ENCODE measurements around the gene SCAMP1. TPM values are rescaled to one million over a fixed set of nuclear protein-coding genes. Genes with fewer than 3 reads are reported as not detected.

SCAMP1 gene
- total and polyA plus RNA-seq, 2 of the 8 experiments (the other 6 are each of a cell fraction or from before 2014, with no cell fraction given), result 18.6 to 55.9 TPM

GRCh38 chr5:78499485-78499884 lies 139.1 kb downstream of the SCAMP1 start:
- H3K56ac ChIP-seq (replicated peaks; ENCODE audit: insufficient read length, low read depth, low read length), result no peak overlapping the region
- H2AK5ac ChIP-seq (ENCODE audit: low read depth, low read length), result no peak overlapping the region
- FAIRE-seq (no peak), DNase-seq (ENCODE audit: low read depth in 1 of 2, low spot score in 2 of 2) (peak in 1 of 2 experiments; percentile 31)
- H3K27ac ChIP-seq (ENCODE audit: low read depth, low read length), result no peak overlapping the region
- no peak overlapping the region for H3K18ac ChIP-seq (ENCODE audit: extremely low read depth, low read length)
- H3K4me2 ChIP-seq (ENCODE audit: insufficient read depth in 1 of 2, low read depth in 2 of 2, low read length in 2 of 2), result no peak overlapping the region
- no peak overlapping the region for H3K9ac ChIP-seq (replicated peaks in 1 of 4; ENCODE audit: extremely low read depth in 1 of 4, low read depth in 3 of 4, low read length in 3 of 4)
- H3K79me1 ChIP-seq (ENCODE audit: low read depth, low read length), result peaks cover 12% of the 10 kb centered on the region
- TF ChIP-seq POU5F1 (IDR thresholded peaks at IDR 0.05; ENCODE audit: low read depth, low read length) (no peak), CEBPB (IDR thresholded peaks at IDR 0.05; ENCODE audit: low read depth, low read length) (0 out of 2 replicates have a peak, but pooled peaks have one; percentile 12), CBX8 (IDR thresholded peaks at IDR 0.05; ENCODE audit: borderline replicate concordance, low read depth, low read length) (no peak), TBP (IDR thresholded peaks at IDR 0.05; ENCODE audit: low read depth, low read length) (no peak), KDM5A (IDR thresholded peaks at IDR 0.05; ENCODE audit: low read length) (no peak)
- no peaks in the 10 kb centered on the region; a peak in 1 of 7 replicates for H3K27me3 ChIP-seq (replicated peaks in 1 of 4; ENCODE audit: control insufficient read depth in 3 of 4, extremely low read depth in 1 of 4, insufficient read depth in 3 of 4, low read length in 3 of 4)
- H4K8ac ChIP-seq (ENCODE audit: extremely low read depth, insufficient read depth, low read length), result no peak overlapping the region
- peaks cover 0 to 3% of the 10 kb centered on the region in 2 experiments for H4K20me1 ChIP-seq (replicated peaks in 1 of 2; ENCODE audit: control insufficient read depth in 1 of 2, insufficient read depth in 2 of 2, low read length in 2 of 2)
- no peaks in the 10 kb centered on the region for H3K9me3 ChIP-seq (ENCODE audit: insufficient read depth in 2 of 2, low read depth in 1 of 2, low read length in 1 of 2)
- H4K91ac ChIP-seq (replicated peaks; ENCODE audit: insufficient read length, low read length), result no peak overlapping the region
- H2BK20ac ChIP-seq (ENCODE audit: low read length), result no peak overlapping the region
- H3K4me3 ChIP-seq (ENCODE audit: extremely low read depth in 1 of 4, insufficient read depth in 2 of 4, low read depth in 3 of 4, low read length in 4 of 4), result no peak overlapping the region
- no peak overlapping the region for H3K14ac ChIP-seq (ENCODE audit: insufficient read length)
- no peak overlapping the region for H2AFZ ChIP-seq (ENCODE audit: low read length)
- no peak overlapping the region for H2BK15ac ChIP-seq (ENCODE audit: low read length)
- H2BK12ac ChIP-seq (ENCODE audit: low read depth, low read length), result no peak overlapping the region
- H2BK5ac ChIP-seq (ENCODE audit: low read depth, low read length), result no peak overlapping the region
- no peak overlapping the region for H2BK120ac ChIP-seq (replicated peaks; ENCODE audit: low read depth, low read length)
- 79% methylated on average over 1 of the region's 1 CpG; no CpG with 5 or more reads in 1 of the 2 experiments for WGBS, 2 experiments (ENCODE audit: extremely low coverage in 1 of 2, insufficient coverage in 1 of 2, insufficient read length in 1 of 2, insufficient replicate concordance in 2 of 2, low coverage in 1 of 2, low lambda C conversion rate in 2 of 2, missing lambda C conversion rate in 1 of 2)
- H3K79me2 ChIP-seq (ENCODE audit: control insufficient read depth in 1 of 2, insufficient read depth in 2 of 2, low read length in 2 of 2), result peaks cover 4 to 70% of the 10 kb centered on the region in 2 experiments
- H3K23me2 ChIP-seq (ENCODE audit: low read depth, low read length), result no peaks in the 10 kb centered on the region
- H3K4me1 ChIP-seq (replicated peaks in 1 of 4; ENCODE audit: control insufficient read depth in 3 of 4, insufficient read depth in 4 of 4, low read length in 3 of 4), result peaks cover 10 to 23% (median 16%) of the 10 kb centered on the region in 4 experiments
- H3K23ac ChIP-seq (ENCODE audit: insufficient read length), result no peak overlapping the region
- no peak overlapping the region for H4K5ac ChIP-seq (ENCODE audit: insufficient read length, low read depth, low read length)
- no peak overlapping the region for H3K4ac ChIP-seq (replicated peaks; ENCODE audit: insufficient read length, low read depth, low read length)
- POLR2A ChIA-PET (ENCODE audit: partially characterized antibody), result no interaction called here
- H3K36me3 ChIP-seq (ENCODE audit: control insufficient read depth in 2 of 4, insufficient read depth in 4 of 4, low read length in 3 of 4), result no peaks in the 10 kb centered on the region
- CTCF ChIA-PET (ENCODE audit: partially characterized antibody), result no interaction called here
